CD4-positive, alpha-beta memory T cell (primary cell): ENCODE results near the gene STK11IP. TPM values are rescaled to one million over a fixed set of nuclear protein-coding genes. Genes with fewer than 3 reads are reported as not detected.

Experiments
- CTCF ChIA-PET: fragments of 350-600 bp; sonication (Branson Sonifier 250); formaldehyde crosslinking; loops from one replicate; lab custom pipeline; 2021; ENCODE audit warnings: inconsistent platforms; ENCODE audit not compliant: partially characterized antibody; lab: Charles Lee
- POLR2A ChIA-PET: fragments of 350-600 bp; sonication (Branson Sonifier 250); formaldehyde crosslinking; loops from one replicate; lab custom pipeline; 2021; ENCODE audit not compliant: partially characterized antibody; lab: Charles Lee
- DNase-seq, 5 donors: peaks; one replicate each; pipeline versions ENCODE4 v3.0.0 to v3.0.0-alpha.2; 2020 to 2022; ENCODE audit warnings: mixed read lengths in 1 of 5
- H3K27ac ChIP-seq: one replicate; pipeline ENCODE4 v1.7.0; 2013; ENCODE audit warnings: low read depth, low read length
- H3K27me3 ChIP-seq: 2 replicates; pipeline ENCODE4 v1.7.0; 2013; ENCODE audit warnings: mild to moderate bottlenecking, low read length, moderate library complexity; ENCODE audit not compliant: insufficient read depth
- H3K36me3 ChIP-seq: 2 replicates; pipeline ENCODE4 v1.7.0; 2013; ENCODE audit warnings: mild to moderate bottlenecking, low read length, moderate library complexity; ENCODE audit not compliant: insufficient read depth
- H3K4me1 ChIP-seq: 2 replicates; pipeline ENCODE4 v1.7.0; 2013; ENCODE audit warnings: mild to moderate bottlenecking, low read length, moderate library complexity; ENCODE audit not compliant: insufficient read depth
- H3K4me3 ChIP-seq, 2 donors: one replicate each; pipeline ENCODE4 v1.7.0; 2013; ENCODE audit warnings: low read length in 2 of 2, mild to moderate bottlenecking in 1 of 2
- H3K9me3 ChIP-seq, 2 donors: one replicate each; pipeline ENCODE4 v1.7.0; 2013; ENCODE audit warnings: low read length in 2 of 2, control low read depth in 1 of 2; ENCODE audit not compliant: control insufficient read depth in 1 of 2
- H3K27ac Mint-ChIP-seq, 7 donors: one replicate each; pipeline ENCODE4 v1.8.0; 2020 to 2021; ENCODE audit warnings: mixed read lengths in 7 of 7, mild to moderate bottlenecking in 6 of 7, inconsistent platforms in 3 of 7, moderate library complexity in 3 of 7
- H3K27me3 Mint-ChIP-seq, 2 donors: one replicate each; pipeline ENCODE4 v1.8.0; 2020 to 2021; ENCODE audit warnings: mixed read lengths in 2 of 2
- H3K36me3 Mint-ChIP-seq, 2 donors: one replicate each; pipeline ENCODE4 v1.8.0; 2020 to 2021; ENCODE audit warnings: mixed read lengths in 2 of 2, inconsistent platforms in 1 of 2, mild to moderate bottlenecking in 1 of 2
- H3K4me1 Mint-ChIP-seq, 4 donors: one replicate each; pipeline ENCODE4 v1.8.0; 2020 to 2021; ENCODE audit warnings: mixed read lengths in 4 of 4, mild to moderate bottlenecking in 1 of 4
- H3K4me3 Mint-ChIP-seq, 8 donors: one replicate each; pipeline ENCODE4 v1.8.0; 2020 to 2021; ENCODE audit warnings: mixed read lengths in 8 of 8, mild to moderate bottlenecking in 7 of 8, moderate library complexity in 6 of 8, inconsistent platforms in 3 of 8
- H3K9me3 Mint-ChIP-seq, 8 donors: one replicate each; pipeline ENCODE4 v1.8.0; 2020 to 2021; ENCODE audit warnings: mixed read lengths in 8 of 8, mild to moderate bottlenecking in 5 of 8, inconsistent platforms in 3 of 8, moderate library complexity in 1 of 8
- intact Hi-C: fragments of 100-400 bp; cut with micrococcal nuclease; formaldehyde crosslinking; loops from one replicate; pipeline ENCODE4 v1.15.1; 2023
- polyA plus RNA-seq, 2 donors: library from polyadenylated mRNA; unstranded; fragments of 300-500 nt; fragmentation: Illumina TruSeq; gene quantifications; one replicate each; pipeline ENCODE4 v1.2.3, GENCODE V29; 2021
- total RNA-seq, 2 experiments: library from RNA; stranded (reverse); gene quantifications; one replicate each; pipeline ENCODE4 v1.2.3, GENCODE V29; 2021

The STK11IP gene
- total and polyA plus RNA-seq, 4 experiments from 2014 or later: 8.3 to 50.2 (median 29.3) TPM

GRCh38 chr2:219591091-219591490 is 6.6 kb upstream of the STK11IP start:
- no peak overlapping the region for H3K27ac ChIP-seq
- H3K27me3 ChIP-seq: no peaks in the 10 kb centered on the region
- H3K4me3 ChIP-seq: no peak overlapping the region
- no peaks in the 10 kb centered on the region for H3K36me3 ChIP-seq
- H3K4me3 Mint-ChIP-seq: no peak overlapping the region
- DNase-seq: no peak
- POLR2A ChIA-PET: no interaction called here
- peaks cover 9 to 13% of the 10 kb centered on the region in 2 donors for H3K27me3 Mint-ChIP-seq
- no peaks in the 10 kb centered on the region for H3K9me3 ChIP-seq
- H3K36me3 Mint-ChIP-seq: no peaks in the 10 kb centered on the region
- no peaks in the 10 kb centered on the region for H3K9me3 Mint-ChIP-seq
- H3K4me1 ChIP-seq: no peaks in the 10 kb centered on the region
- CTCF ChIA-PET: no interaction called here
- H3K4me1 Mint-ChIP-seq: peaks cover 0 to 1% (median 0%) of the 10 kb centered on the region in 4 donors
- H3K27ac Mint-ChIP-seq: no peak overlapping the region
- intact Hi-C loops: no loop called here

GRCh38 chr2:219592736-219593135 is 4.9 kb upstream of the STK11IP start:
- ChIA-PET CTCF (interaction anchor here (1.3 to 1.6 kb wide), 2 partner anchors 50 to 52 kb away, joined by 4 to 5 read pairs; no protein-coding TSS in a partner anchor), POLR2A (no interaction called here)
- no peak overlapping the region for H3K4me3 Mint-ChIP-seq
- H3K27ac ChIP-seq: no peak overlapping the region
- DNase-seq: no peak
- no peak overlapping the region for H3K4me3 ChIP-seq
- H3K4me1 ChIP-seq: peaks cover 5% of the 10 kb centered on the region
- H3K4me1 Mint-ChIP-seq: peaks cover 0 to 9% (median 2%) of the 10 kb centered on the region in 4 donors
- H3K27ac Mint-ChIP-seq: no peak overlapping the region
- H3K27me3 ChIP-seq: no peaks in the 10 kb centered on the region
- H3K36me3 Mint-ChIP-seq: peaks cover 0 to 4% of the 10 kb centered on the region in 2 donors
- no peaks in the 10 kb centered on the region for H3K9me3 Mint-ChIP-seq
- H3K27me3 Mint-ChIP-seq: peaks cover 9 to 10% of the 10 kb centered on the region in 2 donors
- intact Hi-C loops: no loop called here
- H3K36me3 ChIP-seq: no peaks in the 10 kb centered on the region
- H3K9me3 ChIP-seq: no peaks in the 10 kb centered on the region

GRCh38 chr2:219593154-219593553 is 4.5 kb upstream of the STK11IP start:
- Mint-ChIP-seq H3K4me1 (peaks cover 2 to 14% (median 5%) of the 10 kb centered on the region in 4 donors), H3K9me3 (no peaks in the 10 kb centered on the region), H3K27me3 (peaks cover 9 to 10% of the 10 kb centered on the region in 2 donors), H3K4me3 (no peak overlapping the region), H3K27ac (no peak overlapping the region), H3K36me3 (peaks cover 0 to 6% of the 10 kb centered on the region in 2 donors)
- no peaks in the 10 kb centered on the region for H3K9me3 ChIP-seq
- no peaks in the 10 kb centered on the region for H3K27me3 ChIP-seq
- DNase-seq: no peak
- intact Hi-C loops: no loop called here
- ChIA-PET POLR2A (no interaction called here), CTCF (interaction anchor here (1.6 kb wide), 1 partner anchor 49 kb away, joined by 5 read pairs; no protein-coding TSS in a partner anchor)
- no peak overlapping the region for H3K27ac ChIP-seq
- H3K4me1 ChIP-seq: peaks cover 7% of the 10 kb centered on the region
- no peaks in the 10 kb centered on the region for H3K36me3 ChIP-seq
- H3K4me3 ChIP-seq: no peak overlapping the region

GRCh38 chr2:219595256-219595655 is 2.4 kb upstream of the STK11IP start:
- Mint-ChIP-seq H3K4me1 (peaks cover 10 to 21% (median 16%) of the 10 kb centered on the region in 4 donors), H3K4me3 (peak overlapping the region in 1 of 8 donors; percentile 46), H3K27me3 (peaks cover 4 to 7% of the 10 kb centered on the region in 2 donors), H3K27ac (no peak overlapping the region), H3K9me3 (no peaks in the 10 kb centered on the region), H3K36me3 (peaks cover 0 to 6% of the 10 kb centered on the region in 2 donors)
- POLR2A ChIA-PET: no interaction called here
- H3K27ac ChIP-seq: no peak overlapping the region
- peaks cover 14% of the 10 kb centered on the region for H3K4me1 ChIP-seq
- no peaks in the 10 kb centered on the region for H3K36me3 ChIP-seq
- no peak overlapping the region for H3K4me3 ChIP-seq
- H3K9me3 ChIP-seq: no peaks in the 10 kb centered on the region
- DNase-seq: no peak
- H3K27me3 ChIP-seq: no peaks in the 10 kb centered on the region
- intact Hi-C loops: loop anchor here (5.0 kb wide), 1 partner anchor 1977 kb away; the partner anchor contains the start of gene EPHA4
- CTCF ChIA-PET: no interaction called here

GRCh38 chr2:219596954-219597551 is 604 bp upstream of the STK11IP start:
- H3K4me1 ChIP-seq: peaks cover 14% of the 10 kb centered on the region
- POLR2A ChIA-PET: interaction anchor here (0.7 to 2.0 kb wide), 10 partner anchors 26 to 925 kb away, joined by 3 to 15 read pairs (median 6); partner anchors contain the start of genes CHPF, DNAJB2, DNPEP and GMPPA

GRCh38 chr2:219598308-219599078 is 836 bp downstream of the STK11IP start:
- intact Hi-C loops: loop anchor here (1.0 to 5.0 kb wide), 2 partner anchors 100 to 1974 kb away; partner anchors contain the start of genes EPHA4 and GMPPA

More at GRCh38 chr2:219596954-219597551, 604 bp upstream of the STK11IP start:
- Mint-ChIP-seq H3K36me3 (peaks cover 13 to 15% of the 10 kb centered on the region in 2 donors), H3K4me3 (peak overlapping the region; percentile 90 to 97 (median 96)), H3K27ac (peak overlapping the region; percentile 90 to 99 (median 97)), H3K27me3 (peaks cover 4 to 7% of the 10 kb centered on the region in 2 donors), H3K9me3 (no peaks in the 10 kb centered on the region), H3K4me1 (peaks cover 10 to 24% (median 17%) of the 10 kb centered on the region in 4 donors)
- H3K4me3 ChIP-seq: peak overlapping the region; percentile 62 to 100
- H3K9me3 ChIP-seq: no peaks in the 10 kb centered on the region
- intact Hi-C loops: loop anchor here (1.0 to 5.0 kb wide), 5 partner anchors 44 to 1975 kb away; partner anchors contain the start of genes CHPF and EPHA4
- peak overlapping the region; percentile 72 for H3K27ac ChIP-seq
- no peak for DNase-seq
- H3K27me3 ChIP-seq: no peaks in the 10 kb centered on the region
- CTCF ChIA-PET: interaction anchor here (1.2 to 1.8 kb wide), 7 partner anchors 18 to 100 kb away, joined by 3 to 16 read pairs (median 3); partner anchors contain the start of gene TMEM198
- peaks cover 6% of the 10 kb centered on the region for H3K36me3 ChIP-seq

More at GRCh38 chr2:219598308-219599078, 836 bp downstream of the STK11IP start:
- peak overlapping the region; percentile 62 to 100 for H3K4me3 ChIP-seq
- peaks cover 14% of the 10 kb centered on the region for H3K4me1 ChIP-seq
- H3K9me3 ChIP-seq: no peaks in the 10 kb centered on the region
- DNase-seq: no peak
- Mint-ChIP-seq H3K4me3 (peak overlapping the region; percentile 90 to 97 (median 96)), H3K27ac (peak overlapping the region; percentile 90 to 99 (median 97)), H3K4me1 (peaks cover 10 to 24% (median 17%) of the 10 kb centered on the region in 4 donors), H3K36me3 (peaks cover 21 to 24% of the 10 kb centered on the region in 2 donors), H3K27me3 (peaks cover 0 to 2% of the 10 kb centered on the region in 2 donors), H3K9me3 (no peaks in the 10 kb centered on the region)
- ChIA-PET CTCF (interaction anchor here (1.2 to 1.7 kb wide), 3 partner anchors 38 to 58 kb away, joined by 3 to 16 read pairs (median 6); no protein-coding TSS in a partner anchor), POLR2A (interaction anchor here (0.7 to 2.0 kb wide), 6 partner anchors 9 to 319 kb away, joined by 3 to 15 read pairs (median 10); partner anchors contain the start of genes DNAJB2, DNPEP and GMPPA)
- no peaks in the 10 kb centered on the region for H3K27me3 ChIP-seq
- H3K27ac ChIP-seq: peak overlapping the region; percentile 72
- H3K36me3 ChIP-seq: peaks cover 14% of the 10 kb centered on the region
